ENCODE results near the gene PEPD. TPM values are rescaled to one million over a fixed set of nuclear protein-coding genes. Genes with fewer than 3 reads are reported as not detected.

Gene PEPD
- total RNA-seq, 4 donors from 2014 or later, result 116 to 1,166 (median 748) TPM

GRCh38 chr19:33505148-33505547 lies 16.4 kb downstream of the PEPD start:
- Histone ChIP-seq H3K9me3 (no peaks in the 10 kb centered on the region), H3K27me3 (no peaks in the 10 kb centered on the region), H3K27ac (no peak overlapping the region), H3K36me3 (peaks cover 0 to 48% (median 0%) of the 10 kb centered on the region in 3 donors), H3K4me3 (no peak overlapping the region), H3K4me1 (no peaks in the 10 kb centered on the region)
- no peak for TF ChIP-seq POLR2A (IDR thresholded peaks at IDR 0.05)
- TF ChIP-seq, protein P1, sequence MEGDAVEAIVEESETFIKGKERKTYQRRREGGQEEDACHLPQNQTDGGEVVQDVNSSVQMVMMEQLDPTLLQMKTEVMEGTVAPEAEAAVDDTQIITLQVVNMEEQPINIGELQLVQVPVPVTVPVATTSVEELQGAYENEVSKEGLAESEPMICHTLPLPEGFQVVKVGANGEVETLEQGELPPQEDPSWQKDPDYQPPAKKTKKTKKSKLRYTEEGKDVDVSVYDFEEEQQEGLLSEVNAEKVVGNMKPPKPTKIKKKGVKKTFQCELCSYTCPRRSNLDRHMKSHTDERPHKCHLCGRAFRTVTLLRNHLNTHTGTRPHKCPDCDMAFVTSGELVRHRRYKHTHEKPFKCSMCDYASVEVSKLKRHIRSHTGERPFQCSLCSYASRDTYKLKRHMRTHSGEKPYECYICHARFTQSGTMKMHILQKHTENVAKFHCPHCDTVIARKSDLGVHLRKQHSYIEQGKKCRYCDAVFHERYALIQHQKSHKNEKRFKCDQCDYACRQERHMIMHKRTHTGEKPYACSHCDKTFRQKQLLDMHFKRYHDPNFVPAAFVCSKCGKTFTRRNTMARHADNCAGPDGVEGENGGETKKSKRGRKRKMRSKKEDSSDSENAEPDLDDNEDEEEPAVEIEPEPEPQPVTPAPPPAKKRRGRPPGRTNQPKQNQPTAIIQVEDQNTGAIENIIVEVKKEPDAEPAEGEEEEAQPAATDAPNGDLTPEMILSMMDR (IDR thresholded peaks at IDR 0.05), result no peak
- DNase-seq, result no peak

GRCh38 chr19:33504058-33504444 lies 17.5 kb downstream of the PEPD start:
- Histone ChIP-seq H3K27me3 (no peaks in the 10 kb centered on the region), H3K9me3 (no peaks in the 10 kb centered on the region), H3K27ac (no peak overlapping the region), H3K4me3 (no peak overlapping the region), H3K36me3 (peaks cover 0 to 51% (median 0%) of the 10 kb centered on the region in 3 donors), H3K4me1 (no peaks in the 10 kb centered on the region)
- DNase-seq, result no peak
- TF ChIP-seq, protein P1 (IDR thresholded peaks at IDR 0.05), result no peak
- TF ChIP-seq POLR2A (IDR thresholded peaks at IDR 0.05), result no peak

- Histone ChIP-seq H3K36me3 (peaks cover 0 to 54% (median 0%) of the 10 kb centered on the region in 3 donors), H3K4me3 (no peak overlapping the region), H3K27ac (no peak overlapping the region), H3K9me3 (no peaks in the 10 kb centered on the region), H3K27me3 (no peaks in the 10 kb centered on the region), H3K4me1 (no peaks in the 10 kb centered on the region)
- peak in 1 of 3 donors; percentile 23 for DNase-seq
- TF ChIP-seq, protein P1 (IDR thresholded peaks at IDR 0.05), result no peak
- TF ChIP-seq POLR2A (IDR thresholded peaks at IDR 0.05), result no peak
Observed at GRCh38 chr19:33503433-33504057, 18.0 kb downstream of the PEPD start.

DNA sequence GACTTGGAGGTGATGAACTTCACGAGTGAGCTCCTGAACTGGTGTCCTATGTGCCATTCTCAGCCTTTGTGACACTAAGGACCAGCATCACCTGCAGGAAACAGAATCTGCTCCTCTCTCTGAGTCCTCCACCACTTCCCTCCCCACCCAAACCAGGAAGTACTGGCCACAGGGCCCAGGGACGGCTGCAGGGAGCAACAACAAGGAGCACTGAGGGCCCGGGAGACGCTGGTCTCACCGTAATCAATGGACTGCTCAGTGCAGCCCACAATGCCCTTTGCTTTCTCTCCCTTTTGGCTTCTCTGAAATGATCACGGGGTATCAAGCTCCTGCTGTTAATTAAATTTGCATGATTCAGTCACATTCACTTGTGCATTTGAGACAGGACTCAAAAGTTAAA lies 18.6 kb downstream of the PEPD start:
- Histone ChIP-seq H3K27me3 (no peaks in the 10 kb centered on the region), H3K27ac (no peak overlapping the region), H3K36me3 (peaks cover 0 to 59% (median 0%) of the 10 kb centered on the region in 3 donors), H3K4me3 (no peak overlapping the region), H3K9me3 (no peaks in the 10 kb centered on the region), H3K4me1 (no peaks in the 10 kb centered on the region)
- TF ChIP-seq, protein P1 (IDR thresholded peaks at IDR 0.05), result no peak
- no peak for TF ChIP-seq POLR2A (IDR thresholded peaks at IDR 0.05)
- no peak for DNase-seq

GRCh38 chr19:33502521-33502920 lies 19.1 kb downstream of the PEPD start:
- Histone ChIP-seq H3K4me1 (no peaks in the 10 kb centered on the region), H3K4me3 (no peak overlapping the region), H3K36me3 (peaks cover 0 to 64% (median 0%) of the 10 kb centered on the region in 3 donors)

More at GRCh38 chr19:33502521-33502920, 19.1 kb downstream of the PEPD start:
- Histone ChIP-seq H3K27ac (no peak overlapping the region), H3K27me3 (no peaks in the 10 kb centered on the region), H3K9me3 (no peaks in the 10 kb centered on the region)
- DNase-seq, result no peak
- TF ChIP-seq POLR2A (IDR thresholded peaks at IDR 0.05), result no peak
- TF ChIP-seq, protein P1 (IDR thresholded peaks at IDR 0.05), result no peak

Measured in Peyer's patch (tissue), 4 donors.